Stimulated activated CD4-positive, alpha-beta T cell treated with anti-CD3 and anti-CD28 coated beads, Interleukin-2, amount 100 ng/mL, for 24 hours (primary cell): ENCODE data around the gene CEP131.

Source experiments
- DNase-seq, 2 donors: peaks; one replicate each; pipeline ENCODE4 v3.0.0-alpha.2; 2020

CEP131 gene

GRCh38 chr17:81182596-81182995 is 40.2 kb downstream of the CEP131 start:
- DNase-seq: no peak

GRCh38 chr17:81181811-81182185 is 41.0 kb downstream of the CEP131 start:
- no peak for DNase-seq

GRCh38 chr17:81180836-81181810 is 41.6 kb downstream of the CEP131 start:
- no peak for DNase-seq

GRCh38 chr17:81179861-81180260 is 42.9 kb downstream of the CEP131 start:
- no peak for DNase-seq

- DNase-seq: no peak
These were observed 43.5 kb downstream of the CEP131 start for GRCh38 chr17:81179220-81179619.

- no peak for DNase-seq
These were observed 44.4 kb downstream of the CEP131 start for GRCh38 chr17:81178136-81179091.

GRCh38 chr17:81176666-81177065 is 46.1 kb downstream of the CEP131 start:
- no peak for DNase-seq

GRCh38 chr17:81173762-81174155 is 49.0 kb downstream of the CEP131 start:
- DNase-seq: no peak

- DNase-seq: no peak
These were observed 49.6 kb downstream of the CEP131 start for GRCh38 chr17:81173052-81173761.

- no peak for DNase-seq
These were observed 50.8 kb downstream of the CEP131 start for GRCh38 chr17:81171941-81172340.

GRCh38 chr17:81170727-81171494 is 51.9 kb downstream of the CEP131 start:
- DNase-seq: no peak

- DNase-seq: no peak
These were observed 52.9 kb downstream of the CEP131 start for GRCh38 chr17:81169870-81170309.

GRCh38 chr17:81167638-81168037 is 55.1 kb downstream of the CEP131 start:
- DNase-seq: no peak

GRCh38 chr17:81167194-81167524 is 55.6 kb downstream of the CEP131 start:
- DNase-seq: no peak

GRCh38 chr17:81166033-81166492 is 56.7 kb downstream of the CEP131 start, which contains the start of gene AATK:
Gene AATK (minus strand): TSS chr17:81166221. CDS start chr17:81165992, 229 bp downstream.
- DNase-seq: no peak

- no peak for DNase-seq
These were observed 57.3 kb downstream of the CEP131 start, which contains the start of gene PVALEF for GRCh38 chr17:81165246-81166032. Gene PVALEF (plus strand): TSS chr17:81165507. CDS start chr17:81181227, 15,720 bp downstream.

GRCh38 chr17:81164371-81165245 is 58.2 kb downstream of the CEP131 start:
- DNase-seq: no peak

- no peak for DNase-seq
These were observed 58.9 kb downstream of the CEP131 start for GRCh38 chr17:81163703-81164370.

- DNase-seq: no peak
These were observed 59.6 kb downstream of the CEP131 start for GRCh38 chr17:81163051-81163695.
